Ammon's horn (tissue), 1 donor: ENCODE measurements around the gene NFATC1.

Experiments used
- DNase-seq: peaks from one replicate; pipeline ENCODE4 v3.0.0-alpha.2; 2016; ENCODE audit warnings: low spot score

NFATC1 gene

DNA sequence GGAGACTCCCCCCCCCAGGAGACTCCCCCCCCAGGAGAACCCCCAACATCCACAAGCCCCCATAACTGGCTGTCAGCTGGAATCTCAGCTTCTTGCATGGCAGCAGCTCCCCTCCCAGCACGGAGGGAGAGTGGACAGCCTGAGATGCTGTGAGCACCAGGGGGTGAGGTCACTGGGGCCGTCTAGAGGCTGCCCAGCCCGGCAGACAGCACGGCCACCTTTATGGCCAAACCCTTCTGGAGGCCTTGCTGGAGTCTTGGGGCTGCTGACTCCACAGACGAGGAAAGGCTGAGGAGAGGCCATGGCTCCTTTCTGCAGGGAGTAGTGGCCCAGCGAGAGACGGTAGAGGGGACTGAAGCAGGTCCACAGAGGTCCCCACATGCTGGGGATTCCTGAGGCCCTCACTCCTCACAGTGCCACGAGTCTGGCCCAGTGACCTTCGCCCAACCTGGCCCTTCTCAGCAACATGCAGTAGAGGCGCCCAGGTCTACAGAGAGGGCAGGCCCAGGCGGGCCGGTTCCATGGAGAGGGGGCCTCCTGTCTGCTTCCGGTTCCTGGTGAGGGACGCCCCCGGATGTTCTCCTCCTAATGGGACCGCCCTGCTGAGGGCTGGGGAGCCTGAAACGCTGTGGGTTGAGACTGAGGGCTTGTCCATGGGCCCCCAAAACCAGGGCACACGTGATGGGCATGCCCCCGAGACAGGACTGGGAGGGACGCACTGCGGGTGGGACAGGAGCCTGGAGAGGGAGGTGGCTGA lies 161.3 kb downstream of the NFATC1 start:
- DNase-seq, result no peak

- no peak for DNase-seq
These were observed 162.6 kb downstream of the NFATC1 start for GRCh38 chr18:79558196-79558932.

DNA sequence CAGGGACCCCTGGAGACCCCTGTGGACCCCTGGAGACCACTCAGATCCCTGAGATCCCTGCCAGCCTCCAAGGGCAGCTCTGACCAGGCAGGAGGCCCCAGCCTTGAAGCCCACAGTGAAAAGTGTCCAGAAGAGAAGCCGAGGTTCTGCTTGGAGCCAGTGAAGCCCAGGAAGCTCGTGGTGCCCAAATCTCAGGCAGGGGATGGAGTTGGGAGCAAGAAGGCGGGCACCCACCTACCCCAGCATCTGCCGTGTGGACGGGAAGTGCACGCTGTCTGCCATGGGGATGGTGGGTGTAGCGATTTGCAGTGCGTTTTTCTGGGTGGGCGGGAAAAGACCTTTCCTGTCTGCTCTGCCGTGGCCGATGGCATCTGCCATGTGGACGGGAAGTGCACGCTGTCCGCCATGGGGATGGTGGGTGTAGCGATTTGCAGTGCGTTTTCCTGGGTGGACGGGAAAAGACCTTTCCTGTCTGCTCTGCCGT lies 163.2 kb downstream of the NFATC1 start:
- no peak for DNase-seq

- no peak for DNase-seq
These were observed 163.7 kb downstream of the NFATC1 start for GRCh38 chr18:79559436-79559835.

DNA sequence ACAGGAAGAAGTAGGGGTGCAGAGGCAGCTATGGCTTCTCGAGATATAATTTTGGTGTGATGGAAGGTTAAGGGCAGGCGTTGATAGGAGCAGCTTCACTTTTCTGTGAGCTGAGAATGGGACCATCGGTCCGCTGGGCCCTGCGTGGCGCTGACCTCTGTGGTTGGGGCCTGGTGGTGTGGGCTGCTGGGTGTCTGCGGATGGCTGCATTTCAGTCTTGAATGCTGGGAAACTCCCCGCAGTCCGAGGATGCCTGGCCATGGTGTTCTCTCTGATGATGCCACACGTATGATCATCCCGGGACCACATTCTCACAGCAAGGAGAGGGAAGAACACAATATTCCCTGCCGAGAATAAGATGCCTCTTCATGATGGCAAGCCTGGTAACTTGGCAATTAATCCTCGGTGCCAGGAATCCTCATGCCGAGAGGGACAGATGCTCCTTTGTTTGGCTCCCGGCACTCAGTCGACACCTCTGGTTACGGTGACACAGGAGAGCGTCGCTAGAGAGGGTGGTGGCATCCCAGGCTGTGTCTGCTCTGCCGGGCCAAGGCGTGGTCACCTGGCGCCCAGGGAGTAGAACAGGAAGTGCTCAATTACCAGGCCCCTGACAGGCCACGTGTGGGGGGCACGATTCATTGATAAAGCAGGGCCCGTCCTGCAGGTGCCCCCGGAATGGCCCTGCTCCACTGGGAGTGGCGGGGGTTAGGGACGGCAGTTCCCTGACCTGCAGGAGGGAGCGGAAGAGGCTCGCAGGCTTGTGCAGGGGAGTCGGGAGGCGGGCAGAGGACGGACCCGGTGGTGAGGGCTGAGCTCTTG lies 164.5 kb downstream of the NFATC1 start:
- no peak for DNase-seq

GRCh38 chr18:79560861-79561210 lies 165.1 kb downstream of the NFATC1 start:
- DNase-seq, result no peak

GRCh38 chr18:79563949-79564348 lies 168.2 kb downstream of the NFATC1 start:
- no peak for DNase-seq

- DNase-seq, result no peak
These were observed 168.7 kb downstream of the NFATC1 start for GRCh38 chr18:79564441-79564840.

- no peak for DNase-seq
These were observed 171.2 kb downstream of the NFATC1 start for GRCh38 chr18:79566771-79567431.

DNA sequence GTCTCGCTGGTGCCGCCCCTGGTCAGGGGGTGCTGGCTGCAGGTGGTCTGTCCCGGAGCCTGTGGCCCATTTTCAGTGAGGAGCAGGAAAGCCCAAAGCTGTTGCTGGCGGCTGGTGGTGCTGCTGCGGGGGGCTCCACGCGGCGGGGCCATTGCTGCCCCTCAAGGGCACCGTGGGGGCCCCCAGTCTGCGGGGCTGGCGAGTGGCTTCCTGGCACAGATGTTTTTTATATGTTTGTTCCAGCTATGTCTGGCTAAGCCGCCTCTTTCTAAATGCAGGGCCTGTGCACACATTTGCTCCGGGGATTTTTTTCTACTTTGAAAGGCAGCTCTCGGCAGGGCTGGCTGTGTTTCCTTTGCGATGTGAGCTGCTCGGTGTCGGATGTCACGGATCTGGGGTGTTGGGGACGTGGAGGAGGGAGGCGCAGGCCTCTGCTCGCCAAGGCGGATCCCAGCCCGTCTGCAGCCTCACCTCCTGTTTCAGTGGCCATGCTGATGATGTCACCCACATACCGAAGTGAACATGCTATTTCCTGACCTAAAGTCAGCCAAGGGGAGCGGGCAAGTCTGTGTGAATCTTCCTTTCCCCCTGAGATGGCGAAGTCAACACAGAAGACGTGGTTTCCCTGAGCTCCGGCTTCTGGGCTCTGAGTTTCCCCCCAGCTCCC lies 171.9 kb downstream of the NFATC1 start:
- no peak for DNase-seq

DNA sequence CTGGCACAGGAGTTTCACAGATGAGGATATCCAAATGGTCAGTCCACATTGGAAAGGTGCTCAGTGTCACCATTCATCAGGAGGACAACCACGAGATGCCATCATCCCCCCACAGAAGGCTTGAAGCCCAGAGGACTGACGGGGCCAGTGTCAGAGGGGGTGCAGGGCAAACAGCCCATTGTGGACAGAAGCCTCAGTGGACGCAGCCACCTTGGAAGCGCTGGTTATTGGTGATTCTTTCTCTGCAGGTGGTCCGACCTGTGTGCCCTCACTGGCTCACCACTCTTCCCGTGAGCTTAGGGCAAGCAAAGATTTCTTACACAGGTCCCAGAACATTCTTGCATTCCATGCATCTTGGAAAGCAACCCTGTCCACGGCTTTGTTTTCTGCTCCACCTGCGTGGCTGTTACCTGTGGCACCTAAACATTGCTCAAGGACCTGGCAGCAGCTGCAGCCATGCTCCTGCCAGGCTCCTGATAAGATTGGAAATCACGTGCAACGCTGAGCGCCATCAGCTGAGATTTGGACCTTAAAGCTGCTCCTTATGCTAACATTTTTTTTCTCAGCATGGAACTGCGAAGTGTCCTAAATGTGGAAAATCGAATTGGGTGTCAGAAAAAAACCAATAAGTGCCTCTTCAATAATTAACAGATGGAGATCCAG lies 172.9 kb downstream of the NFATC1 start:
- DNase-seq, result no peak

- no peak for DNase-seq
These were observed 174.0 kb downstream of the NFATC1 start for GRCh38 chr18:79569720-79570119.

GRCh38 chr18:79570266-79571201 lies 174.8 kb downstream of the NFATC1 start:
- DNase-seq, result no peak

GRCh38 chr18:79571211-79572092 lies 175.7 kb downstream of the NFATC1 start:
- no peak for DNase-seq

- DNase-seq, result no peak
These were observed 176.5 kb downstream of the NFATC1 start for GRCh38 chr18:79572093-79572780.

GRCh38 chr18:79572848-79573451 lies 177.2 kb downstream of the NFATC1 start:
- DNase-seq, result no peak

DNA sequence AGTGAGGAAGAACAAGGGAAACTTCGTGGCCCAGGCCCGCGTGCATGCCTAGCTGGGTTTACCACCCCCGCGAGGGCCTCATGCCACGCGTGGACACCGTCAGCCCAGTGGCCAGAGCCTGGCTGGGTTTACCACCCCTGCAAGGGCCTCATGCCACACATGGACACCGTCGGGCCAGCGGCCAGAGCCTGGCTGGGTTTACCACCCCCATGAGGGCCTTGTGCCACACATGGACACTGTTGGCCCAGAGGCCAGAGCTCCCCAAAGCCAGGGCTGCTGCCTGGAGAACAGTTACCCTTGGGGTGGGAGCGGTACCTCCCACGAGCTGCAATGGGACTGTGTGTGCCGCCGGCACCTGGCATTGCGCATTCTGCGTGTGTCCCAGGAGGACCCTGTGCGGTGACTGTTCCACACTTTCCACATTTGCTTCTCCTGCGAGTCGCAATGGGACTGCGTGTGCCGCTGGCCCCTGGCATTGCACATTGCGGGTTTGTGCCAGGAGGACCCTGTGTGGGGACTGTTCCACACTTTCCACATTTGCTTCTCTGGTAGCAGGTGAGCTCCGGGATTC lies 178.3 kb downstream of the NFATC1 start:
- no peak for DNase-seq
